Activated gamma-delta T cell treated with anti-CD3 and anti-CD28 coated beads, Interleukin-2, amount 50 U/mL, for 16 hours (primary cell): ENCODE measurements around the gene RIPK4.

Source experiments
- DNase-seq: peaks from one replicate; pipeline ENCODE4 v3.0.0-alpha.2; 2020; ENCODE audit warnings: low read depth

Gene RIPK4

GRCh38 chr21:41691205-41692184, 75.4 kb downstream of the RIPK4 start:
- DNase-seq, result no peak
